NCI-H2107 treated with DMSO at 0.1 percent for 48 hours (cell line): ENCODE data around the gene KLHL29.

Source experiments
- DNase-seq: peaks from one replicate; lab custom pipeline; 2025; ENCODE audit not compliant: unreplicated experiment; lab: John Stamatoyannopoulos, UW

KLHL29 gene

DNA sequence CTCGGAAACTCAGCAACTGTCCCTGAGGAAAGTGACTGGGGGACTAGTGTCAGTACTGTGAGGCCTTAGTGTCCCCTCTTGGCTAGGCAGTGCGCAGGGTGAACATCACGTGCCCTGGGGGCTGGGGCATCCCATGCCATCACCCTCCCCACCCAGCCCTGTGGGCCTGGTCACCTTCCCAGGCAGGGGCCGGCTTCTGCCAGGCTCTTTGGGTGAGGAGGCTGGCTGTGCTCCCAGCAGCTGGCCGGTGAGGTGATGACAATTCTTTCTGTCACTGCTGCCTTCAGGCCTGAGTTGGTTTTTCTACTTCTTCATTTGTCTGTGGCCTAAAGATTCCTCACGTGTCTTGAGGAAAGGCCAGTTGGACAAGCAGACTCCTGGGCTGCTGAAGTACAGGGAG, 180.8 kb downstream of the KLHL29 start:
- no peak for DNase-seq

DNA sequence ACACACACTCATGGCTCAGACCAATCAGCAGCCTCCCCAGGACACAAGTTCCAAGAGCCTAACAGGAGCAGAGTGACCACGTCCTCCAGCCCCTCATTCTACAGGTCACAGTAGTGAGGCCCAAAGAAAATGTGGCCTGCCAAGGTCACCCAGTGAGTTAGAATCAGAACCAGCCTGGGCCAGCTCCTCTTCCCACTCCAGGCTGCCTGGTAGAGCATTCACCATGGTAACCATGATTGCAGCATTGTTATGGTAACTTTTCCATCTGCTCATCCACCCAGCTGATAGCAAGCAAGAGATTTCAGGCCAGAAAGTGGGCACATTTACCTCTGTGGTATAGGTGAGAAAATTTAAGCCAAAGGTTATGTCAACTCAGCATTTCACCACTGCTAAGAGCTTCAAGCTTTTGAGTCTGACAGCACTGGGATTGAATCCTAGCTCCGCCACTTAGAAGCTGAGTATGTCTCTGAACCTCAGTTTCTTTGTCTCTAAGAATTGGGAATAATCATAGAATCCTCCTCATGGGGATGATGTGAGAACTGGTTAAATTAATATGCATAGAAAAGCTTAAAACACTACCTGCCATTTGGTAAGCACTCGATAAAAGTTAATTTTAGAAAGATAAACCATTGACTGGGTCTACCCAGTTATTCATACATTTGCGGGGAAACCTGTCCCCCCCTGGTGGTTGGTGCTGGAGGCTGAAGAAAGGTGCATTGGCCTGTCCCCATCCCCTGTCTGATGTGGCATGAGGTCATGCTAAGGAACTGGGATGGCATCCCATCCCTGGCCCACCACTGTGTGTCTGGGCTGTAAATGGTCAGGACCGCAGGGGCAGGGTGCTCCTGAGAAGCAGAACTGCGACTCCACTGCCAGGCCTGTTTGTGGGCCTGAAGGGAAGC, 181.5 kb downstream of the KLHL29 start:
- DNase-seq = no peak

DNA sequence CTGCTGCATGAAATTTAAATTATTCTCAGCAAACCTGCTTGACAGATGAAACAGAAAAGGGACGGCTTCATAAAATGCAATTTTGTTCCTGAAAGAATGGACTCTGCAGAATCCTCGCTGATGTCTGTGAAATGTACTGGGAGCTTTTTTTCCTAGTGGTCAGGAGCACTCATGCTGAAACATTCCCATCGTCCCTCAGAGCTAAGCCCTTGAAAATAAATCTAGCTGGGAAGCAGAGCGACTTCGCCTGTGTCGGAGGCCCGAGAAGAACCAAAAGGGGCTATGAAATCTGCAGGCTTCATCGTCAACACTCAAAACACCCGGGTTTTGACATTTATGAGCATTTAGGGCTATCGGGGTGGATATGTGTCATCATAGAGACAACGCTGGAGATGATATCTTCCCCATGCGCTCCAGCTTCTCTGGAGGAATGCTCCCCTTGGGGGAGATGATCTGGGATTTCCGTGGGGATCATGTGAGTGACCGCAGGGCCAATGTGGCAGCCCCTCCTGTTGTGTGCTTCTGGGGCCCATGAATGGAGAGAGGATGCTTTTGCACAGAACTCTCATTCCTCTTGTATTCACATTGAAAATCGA, 182.3 kb downstream of the KLHL29 start:
- no peak for DNase-seq

DNA sequence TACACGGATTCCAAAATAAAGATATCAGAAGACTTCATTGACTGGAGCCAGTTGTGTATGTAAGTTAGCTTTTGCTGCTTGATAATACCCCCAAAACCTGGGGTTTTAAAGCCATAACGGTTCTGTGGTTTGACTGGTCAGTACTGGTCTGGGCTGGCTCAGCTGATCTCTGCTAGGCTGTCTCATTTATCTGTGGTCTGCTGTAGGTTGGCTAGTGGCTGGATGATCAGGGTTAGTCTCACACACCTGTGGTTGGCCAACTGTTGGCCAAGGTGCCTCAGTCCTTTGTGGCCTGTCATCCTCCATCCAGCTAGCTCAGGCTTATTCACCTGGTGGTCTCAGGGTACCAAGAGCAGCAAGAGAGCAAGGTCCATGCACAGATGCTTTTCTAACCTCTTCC, 183.2 kb downstream of the KLHL29 start:
- DNase-seq = no peak

DNA sequence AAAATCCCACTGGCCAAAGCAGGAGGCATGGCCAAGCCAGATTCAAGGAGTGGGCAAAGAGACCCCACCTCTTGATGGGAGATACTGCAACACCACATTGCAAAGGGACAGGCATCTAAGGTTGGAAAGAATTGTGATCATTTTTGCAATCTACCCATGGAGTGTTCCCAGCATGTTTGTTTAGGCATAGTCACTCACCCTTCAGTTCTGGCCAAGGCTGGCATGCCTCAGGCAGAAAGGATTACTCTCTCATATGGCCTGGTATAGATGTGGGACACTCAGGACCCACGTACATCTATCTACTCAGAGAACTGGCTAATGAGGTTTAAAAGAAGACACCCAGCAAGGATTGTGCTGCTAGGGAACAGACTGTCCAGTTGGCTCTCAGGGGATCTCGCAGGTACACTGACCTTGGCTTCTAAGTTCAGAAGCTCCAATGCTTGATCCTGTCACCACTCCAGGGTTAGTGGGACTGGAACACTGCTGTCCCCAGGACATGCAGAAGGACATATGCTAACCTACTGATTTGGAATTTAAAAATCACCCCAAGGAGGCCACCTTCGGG, 183.7 kb downstream of the KLHL29 start:
- no peak for DNase-seq

DNA sequence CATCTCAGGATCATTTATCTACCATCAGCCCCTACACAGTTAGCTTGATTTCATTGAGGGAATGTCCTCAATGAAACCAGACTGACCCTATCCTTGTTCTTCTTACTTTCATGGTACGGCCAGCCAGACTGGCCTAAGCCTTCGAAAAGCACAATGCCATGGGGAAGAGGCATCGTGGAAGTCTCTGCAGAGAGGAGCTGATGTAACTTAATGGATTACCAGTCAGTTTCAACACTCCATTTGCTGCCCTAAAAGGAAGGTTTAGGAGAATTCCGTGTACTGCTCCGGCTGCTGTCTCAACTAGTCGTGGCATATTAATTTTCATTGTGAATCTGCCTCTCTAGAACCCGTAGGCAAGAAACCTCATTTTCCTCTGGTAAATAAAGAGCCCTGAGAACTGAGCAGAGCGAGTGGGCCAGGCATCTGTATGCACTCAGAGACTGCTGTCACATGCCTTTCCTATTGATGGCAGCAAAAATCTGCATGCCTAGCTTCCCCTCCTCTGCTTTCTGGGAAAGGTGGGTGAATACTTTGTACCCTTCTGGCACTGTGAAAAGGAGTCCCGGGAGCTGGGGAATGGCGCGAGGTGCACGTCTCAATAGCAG, 184.9 kb downstream of the KLHL29 start:
- no peak for DNase-seq

DNA sequence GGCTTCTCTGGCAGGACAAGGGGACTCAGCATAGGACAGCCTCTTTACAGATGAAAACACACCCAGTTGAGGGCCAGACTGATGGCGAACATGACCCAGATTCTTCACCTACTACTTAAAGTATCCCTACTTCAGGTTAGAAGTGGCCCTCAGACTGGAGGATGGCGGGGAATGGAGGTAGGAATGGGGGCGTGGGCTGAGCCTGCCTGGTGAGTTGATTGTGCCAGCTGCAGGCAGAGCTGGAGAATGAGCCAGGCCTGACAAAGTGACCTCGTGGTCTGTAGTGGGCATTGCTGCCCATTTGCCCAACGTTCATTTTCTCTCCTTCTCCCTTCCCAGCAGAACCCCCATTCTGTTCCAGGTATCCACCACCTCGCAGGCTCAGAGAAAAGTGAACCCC, 186.1 kb downstream of the KLHL29 start:
- no peak for DNase-seq

DNA sequence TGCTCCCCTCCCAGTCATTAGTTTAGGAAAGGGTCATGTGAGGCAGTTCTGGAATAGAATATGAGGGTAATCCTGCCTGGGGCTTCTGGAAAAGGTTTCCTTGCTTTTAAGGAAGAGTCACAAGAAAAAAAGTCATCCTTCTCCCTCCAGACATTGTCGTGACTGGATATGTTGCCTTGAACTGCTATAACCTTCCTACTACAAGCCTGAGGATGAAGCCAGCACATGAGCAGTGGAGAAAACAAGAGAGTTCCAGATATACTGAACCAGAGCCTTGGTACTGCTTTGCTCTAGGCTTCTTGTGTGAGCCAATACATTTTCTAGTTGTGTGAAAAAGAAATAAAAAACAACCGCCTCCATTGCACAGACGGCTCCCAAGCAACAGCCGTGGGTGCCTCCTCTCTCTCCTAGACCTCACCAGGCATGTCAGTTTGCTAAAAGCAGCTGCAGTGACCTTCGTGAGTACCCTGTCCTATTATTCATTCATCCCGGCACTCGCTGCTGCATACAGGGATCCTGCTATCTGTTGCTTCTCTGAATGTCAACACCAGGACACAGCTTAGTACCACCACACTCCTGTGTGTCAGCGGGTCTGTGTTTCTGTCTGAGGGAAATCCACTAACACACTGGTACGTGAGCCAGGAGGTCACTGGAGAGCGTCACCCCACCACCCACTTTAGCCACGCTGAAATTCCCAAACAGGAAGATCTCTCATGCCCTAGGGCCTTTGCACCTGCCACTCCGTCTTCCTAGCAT, 186.7 kb downstream of the KLHL29 start:
- no peak for DNase-seq

DNA sequence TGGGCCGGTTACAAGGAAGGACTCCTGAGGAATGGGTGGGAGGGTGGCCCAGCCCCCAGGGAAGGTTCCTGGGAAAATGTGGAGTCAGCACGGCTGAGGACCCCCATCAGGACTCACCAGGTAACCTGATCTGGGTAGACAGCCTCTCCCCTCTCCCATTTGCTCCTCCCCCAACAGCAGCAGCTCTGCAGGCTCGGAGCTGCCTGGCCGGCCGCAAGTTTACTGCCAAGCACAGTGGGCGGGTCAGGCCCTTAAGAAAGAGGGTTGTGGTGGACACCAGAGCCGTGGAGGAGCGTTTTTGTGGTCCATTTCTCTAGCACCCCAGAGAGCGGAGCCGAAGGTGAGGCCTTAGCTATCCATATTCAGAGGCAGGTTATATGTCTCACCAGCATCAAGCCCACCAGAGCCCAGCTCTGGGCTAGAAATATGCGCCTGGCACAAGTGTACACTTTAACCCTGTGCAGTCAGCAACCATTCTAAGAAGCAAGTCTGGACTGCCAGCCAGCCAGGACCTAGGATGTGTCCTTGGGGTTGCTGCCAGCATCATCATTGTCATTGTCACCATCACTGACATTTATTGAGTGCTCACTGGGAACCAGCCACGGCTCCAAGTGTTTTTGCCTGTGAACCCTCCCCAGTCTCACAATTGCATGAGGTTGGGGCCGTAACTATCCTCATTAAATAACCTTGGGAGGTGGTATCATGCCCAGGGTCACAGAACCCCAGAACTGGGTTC, 190.1 kb downstream of the KLHL29 start:
- DNase-seq = no peak

DNA sequence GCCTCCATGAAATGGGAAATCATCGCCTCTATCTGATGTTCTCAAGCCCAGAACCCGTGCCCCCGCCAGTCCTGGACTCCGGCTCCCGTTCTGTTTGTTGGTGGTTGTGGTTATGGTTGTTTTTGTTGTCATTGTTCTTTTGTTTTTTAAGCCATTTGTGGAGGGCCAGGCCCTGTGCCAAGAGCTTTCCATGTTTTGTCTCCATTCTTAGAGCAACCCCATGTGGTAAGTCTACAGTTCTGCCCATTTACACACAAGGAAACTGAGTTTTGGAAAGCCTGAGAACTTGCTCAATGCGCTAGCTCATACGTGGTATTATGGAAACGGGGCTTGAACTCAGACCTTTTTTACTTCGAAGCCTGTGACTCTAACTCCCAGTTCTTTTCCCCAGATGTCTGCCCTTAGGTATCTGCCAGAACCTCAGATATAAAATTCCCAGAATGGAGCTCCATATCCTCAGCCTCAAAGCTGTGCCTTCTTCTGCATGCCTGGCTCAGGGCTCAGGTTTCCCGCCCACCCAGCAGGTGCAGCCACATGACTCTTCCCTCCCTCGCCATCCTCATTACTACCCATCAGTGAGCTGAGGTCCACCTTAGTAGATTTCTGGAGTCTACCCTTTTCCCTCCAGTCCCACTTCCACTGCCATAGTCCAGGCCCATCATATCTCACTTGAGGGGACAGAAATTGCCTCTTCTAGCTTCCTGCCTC, 194.1 kb downstream of the KLHL29 start:
- DNase-seq = peak; percentile 53

DNA sequence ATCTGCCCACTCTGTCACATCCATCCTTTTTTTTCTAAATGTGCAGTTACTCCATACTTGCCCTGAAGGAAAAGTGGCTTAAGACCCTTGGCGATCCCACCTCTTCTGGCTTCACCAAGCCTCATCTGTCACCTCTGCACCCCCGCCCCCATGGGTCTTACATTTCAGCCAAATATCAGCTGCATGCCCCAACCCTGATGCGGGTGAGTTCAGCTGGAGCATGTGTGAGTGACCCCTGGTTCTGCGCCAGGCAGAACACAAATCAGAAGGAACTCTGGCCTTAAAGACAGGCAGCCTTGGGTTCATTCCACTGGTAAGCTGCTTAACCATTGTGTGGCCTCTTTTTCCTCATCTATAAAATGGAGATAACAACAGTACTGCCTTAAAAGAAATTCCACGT, 194.7 kb downstream of the KLHL29 start:
- no peak for DNase-seq

DNA sequence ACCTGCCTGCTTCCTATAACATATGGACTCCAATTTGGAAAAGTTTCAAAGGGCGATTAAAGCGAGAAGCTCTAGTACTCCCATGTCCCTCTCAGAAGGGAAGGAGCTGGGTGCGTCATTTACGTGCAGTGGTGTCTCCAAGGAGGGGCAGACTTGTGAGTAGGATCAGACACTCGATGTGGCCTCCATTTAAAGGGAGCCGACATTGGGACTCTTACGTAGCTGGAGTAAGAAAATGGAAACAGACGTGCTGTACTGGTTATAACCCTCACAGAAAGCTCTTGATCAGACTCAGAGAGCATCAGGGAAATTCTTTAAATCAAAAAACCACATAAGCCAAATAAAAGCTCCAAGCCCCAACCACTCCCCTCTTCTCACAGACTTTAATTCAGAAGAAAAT, 198.5 kb downstream of the KLHL29 start:
- no peak for DNase-seq

DNA sequence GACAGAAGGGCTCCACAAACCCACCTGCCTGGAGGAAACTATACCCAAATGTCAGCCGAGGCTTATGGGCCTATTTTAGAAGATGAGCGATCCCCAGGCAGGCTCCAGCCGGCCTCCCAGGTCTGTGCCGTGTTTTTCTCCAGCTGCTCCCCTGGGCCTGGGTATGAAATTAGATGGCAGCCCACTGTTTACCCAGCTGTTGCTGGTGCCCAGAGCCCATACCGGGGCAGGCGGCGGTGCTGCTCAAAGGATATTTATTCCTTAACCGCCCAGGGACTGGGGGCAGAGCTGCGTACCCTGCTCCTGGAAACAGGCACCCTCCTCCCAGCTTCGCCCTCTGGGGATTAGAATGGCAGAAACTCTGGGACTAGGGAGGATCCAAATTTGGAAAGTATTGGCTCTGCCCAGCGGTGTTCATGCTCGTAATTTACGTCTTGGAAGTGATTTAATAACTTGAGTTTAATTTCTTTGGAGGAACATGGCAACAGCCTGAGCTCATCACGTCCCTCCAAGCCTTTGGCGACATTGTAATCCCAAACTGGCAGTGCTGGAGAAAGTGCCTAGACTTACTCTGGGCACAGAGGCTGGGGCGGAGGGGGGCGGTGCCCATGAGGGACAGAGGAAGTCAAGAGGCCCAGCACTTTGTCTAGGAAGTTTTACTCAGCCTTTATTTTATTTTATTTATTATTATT, 199.2 kb downstream of the KLHL29 start:
- peak; percentile 55 for DNase-seq

DNA sequence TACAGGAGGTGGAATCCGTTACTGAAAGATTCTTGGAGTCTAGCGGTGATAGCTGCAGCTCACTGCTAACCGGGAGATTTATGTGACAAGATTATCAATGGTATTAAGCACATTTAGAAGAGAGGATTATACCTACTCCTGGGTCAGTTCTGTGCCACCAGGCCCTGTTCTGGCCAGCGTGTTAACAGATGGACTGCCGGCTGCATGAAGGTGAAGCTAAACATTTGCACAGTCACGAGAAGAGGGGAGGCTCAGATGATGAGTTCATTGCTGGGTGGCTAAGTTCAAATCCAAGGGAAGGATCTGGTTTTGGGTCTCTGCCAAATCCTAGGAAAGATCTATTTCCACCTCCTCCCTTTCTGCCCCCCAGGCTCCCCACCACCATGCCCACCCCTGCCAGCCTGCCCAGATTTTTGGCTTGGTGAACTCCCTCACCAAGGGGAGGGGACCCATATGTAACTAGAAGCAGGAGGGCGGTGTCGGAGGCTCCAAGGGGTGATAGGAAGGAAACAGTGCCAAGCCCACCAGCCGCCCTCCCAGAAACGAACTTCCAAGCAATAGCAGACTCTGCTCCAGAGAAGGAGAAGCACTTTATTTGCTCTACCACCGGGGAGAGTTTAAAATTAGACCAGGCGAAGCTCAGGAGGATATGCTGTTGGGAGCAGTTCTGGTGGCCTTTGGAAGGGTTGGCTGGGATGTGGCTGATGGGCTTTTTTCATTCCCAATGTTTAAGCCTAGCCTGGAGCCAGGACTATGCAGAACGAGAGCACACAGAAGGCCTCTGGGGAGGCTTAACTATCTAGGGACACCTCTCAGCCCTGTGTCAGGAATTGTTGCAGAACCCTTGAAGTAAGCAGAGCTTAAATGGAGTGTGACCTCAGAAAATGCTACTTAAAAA, 200.5 kb downstream of the KLHL29 start:
- DNase-seq = peak; percentile 15

DNA sequence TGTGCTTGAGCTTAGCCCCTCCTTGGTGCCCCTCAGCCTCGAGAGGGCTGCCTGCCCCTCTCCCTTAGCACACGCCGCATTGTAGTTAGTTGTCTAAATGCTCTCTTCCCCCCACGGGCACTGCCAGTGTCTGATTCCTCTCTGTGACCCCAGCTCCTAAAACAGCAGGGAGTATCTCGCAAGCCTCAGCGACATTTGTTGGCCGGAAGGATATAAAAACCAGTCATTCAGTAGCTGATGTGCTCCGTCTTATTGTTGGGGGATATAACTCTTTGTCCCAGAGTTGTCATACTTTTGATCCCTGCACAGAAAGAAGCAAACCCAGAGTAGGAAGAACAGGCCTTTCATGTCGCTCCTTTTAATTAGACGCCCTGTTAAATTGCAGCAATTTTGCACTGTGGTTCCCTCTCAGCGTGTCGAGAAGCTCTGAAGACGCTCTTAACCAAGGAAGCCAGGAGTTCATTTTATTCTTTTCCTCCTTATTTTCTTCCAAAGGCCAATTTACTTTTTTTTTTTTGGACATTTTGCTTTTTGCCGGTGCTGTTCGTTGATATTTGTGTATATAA, 201.8 kb downstream of the KLHL29 start:
- no peak for DNase-seq

DNA sequence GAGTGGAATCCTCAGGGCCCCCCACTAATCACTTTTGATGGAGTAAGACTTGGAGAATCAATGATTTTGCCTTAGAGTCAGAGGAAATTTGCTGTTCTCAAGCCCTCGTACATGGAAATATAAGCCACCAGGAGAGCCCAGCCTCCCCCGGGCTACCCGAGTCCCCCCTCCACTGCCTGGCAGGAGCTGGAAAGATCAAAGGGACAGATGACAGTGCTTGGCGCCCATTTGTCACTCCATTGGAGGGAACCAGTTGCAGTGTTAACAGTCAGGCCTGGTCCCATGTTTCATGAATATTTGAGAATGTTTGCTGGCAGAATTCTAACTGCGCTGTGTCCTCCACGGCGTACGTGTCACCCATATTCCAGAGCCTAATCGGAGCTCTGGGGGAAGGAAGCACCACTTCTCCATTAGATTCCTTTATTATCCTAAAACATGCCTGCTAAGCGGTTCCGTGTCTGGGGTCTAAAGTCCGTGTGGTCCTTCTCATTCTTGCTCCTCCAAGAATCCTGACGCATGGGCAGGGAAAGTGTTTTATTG, 202.4 kb downstream of the KLHL29 start:
- DNase-seq = no peak

DNA sequence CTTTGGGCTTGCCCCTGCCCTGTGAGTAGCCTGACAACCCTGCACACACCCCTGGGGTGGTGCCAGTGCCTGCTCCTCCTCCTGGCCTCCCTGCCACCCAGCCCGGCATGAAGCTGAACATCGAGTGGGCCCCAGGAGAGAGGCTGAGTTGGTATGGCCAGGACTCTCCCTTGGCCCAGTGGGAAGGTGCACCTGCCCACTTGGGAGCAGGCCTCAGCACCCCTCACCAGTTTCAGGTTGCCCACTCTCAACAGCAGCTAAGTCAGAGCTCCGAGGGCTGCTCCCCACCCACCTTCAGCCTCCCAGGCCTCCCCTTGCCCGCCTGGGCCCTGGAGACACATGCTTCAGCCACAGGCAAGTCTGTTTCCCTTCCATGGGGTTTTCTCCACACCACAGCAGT, 203.1 kb downstream of the KLHL29 start:
- DNase-seq = no peak
